Epithelial cell of proximal tubule (primary cell): Measurements from ENCODE around the gene PDIA5. TPM values are rescaled to one million over a fixed set of nuclear protein-coding genes. Genes with fewer than 3 reads are reported as not detected.
"Not testable (repeated sequence)": the region's sequence is repeated elsewhere in the genome, so short reads cannot be mapped to it uniquely, and the experiment has no call there.

Experiments used
- DNase-seq: peaks from one replicate; pipeline ENCODE4 v3.0.0-alpha.2; 2011; ENCODE audit warnings: low read depth
- H3K4me3 ChIP-seq: 2 replicates; pipeline ENCODE4 v1.5.1; 2011; ENCODE audit warnings: low read depth, mild to moderate bottlenecking, low read length
- CTCF ChIP-seq: conservative IDR thresholded peaks from 2 replicates; pipeline ENCODE4 v1.5.1; 2012; ENCODE audit warnings: low read depth, mild to moderate bottlenecking, low read length
- total RNA-seq: library from RNA; depleted of rRNA; stranded (reverse); fragments of >200 nt; gene quantifications from 2 replicates; pipeline ENCODE4 v1.2.3, GENCODE V29; 2015

PDIA5 gene
- total RNA-seq, 1 donor from 2014 or later = 29.4 TPM

- H3K4me3 ChIP-seq = no peak overlapping the region
- no peak for TF ChIP-seq CTCF
- no peak for DNase-seq
Observed at GRCh38 chr3:123104550-123104949, 37.7 kb downstream of the PDIA5 start.

- H3K4me3 ChIP-seq = no peak overlapping the region
- no peak for TF ChIP-seq CTCF
- DNase-seq = no peak
Observed at GRCh38 chr3:123105201-123106189, 38.7 kb downstream of the PDIA5 start.

- H3K4me3 ChIP-seq = no peak overlapping the region
- no peak for DNase-seq
- no peak for TF ChIP-seq CTCF
Observed at GRCh38 chr3:123110282-123110975, 43.6 kb downstream of the PDIA5 start.

- no peak for DNase-seq
Observed at GRCh38 chr3:123110976-123111615, 44.3 kb downstream of the PDIA5 start.

DNA sequence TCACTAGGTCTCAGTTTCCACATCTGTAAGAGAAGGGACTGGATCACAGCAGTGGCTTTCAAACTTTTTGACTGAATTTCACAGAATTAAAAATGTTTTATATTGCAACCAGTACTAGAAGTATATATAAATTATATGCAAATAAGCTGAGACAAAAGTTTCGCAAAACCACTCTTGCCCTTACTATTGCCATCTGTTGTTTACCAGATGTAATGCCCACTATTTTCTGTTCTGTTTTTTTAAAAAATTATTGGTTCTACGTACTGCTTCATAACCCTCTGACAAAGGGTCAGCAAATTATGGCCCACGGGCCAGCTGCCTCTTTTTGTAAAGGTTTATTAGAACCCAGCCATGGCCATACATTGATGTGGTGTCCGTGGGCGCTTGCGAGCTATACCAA, 44.8 kb downstream of the PDIA5 start:
- TF ChIP-seq CTCF = no peak
- no peak overlapping the region for H3K4me3 ChIP-seq
- DNase-seq = no peak

More at GRCh38 chr3:123110976-123111615, 44.3 kb downstream of the PDIA5 start:
- no peak for TF ChIP-seq CTCF
- no peak overlapping the region for H3K4me3 ChIP-seq

DNA sequence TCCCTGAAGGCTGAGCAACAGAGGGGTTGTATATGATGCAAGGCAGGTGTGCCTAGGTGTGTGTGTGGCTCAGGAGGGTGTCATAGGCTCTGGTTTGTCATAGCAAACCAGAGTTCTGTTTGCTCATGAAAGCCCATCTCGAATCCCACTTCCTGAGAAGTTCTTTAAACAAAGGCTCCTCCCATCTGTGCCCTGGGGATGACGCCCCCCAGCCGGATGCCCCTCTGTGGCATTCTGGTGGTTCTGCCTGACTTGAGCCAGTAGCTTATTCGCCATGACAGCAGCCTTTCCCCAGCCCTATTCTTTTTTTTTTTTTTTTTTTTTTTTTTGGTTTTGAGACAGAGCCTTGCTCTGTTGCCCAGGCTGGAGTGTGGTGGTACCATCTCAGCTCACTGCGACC, 45.4 kb downstream of the PDIA5 start:
- H3K4me3 ChIP-seq = no peak overlapping the region
- TF ChIP-seq CTCF = no peak
- DNase-seq = no peak

DNA sequence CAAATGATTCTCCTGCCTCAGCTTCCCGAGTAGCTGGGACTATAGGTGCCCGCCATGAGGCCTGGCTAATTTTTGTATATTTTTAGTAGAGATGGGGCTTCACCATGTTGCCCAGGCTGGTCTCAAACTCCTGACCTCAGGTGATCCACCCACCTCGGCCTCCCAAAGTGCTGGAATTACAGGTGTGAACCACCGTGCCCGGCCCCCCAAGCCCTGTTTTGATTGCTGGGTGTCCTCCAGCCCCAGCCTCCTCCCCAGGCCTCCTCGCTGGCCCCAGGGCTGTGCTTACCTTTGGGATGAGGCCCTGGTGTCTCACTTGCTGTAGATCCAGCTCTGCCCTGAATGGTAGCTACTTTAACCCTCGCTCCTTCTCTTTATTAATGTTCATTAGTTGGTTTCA, 45.8 kb downstream of the PDIA5 start:
- not testable (repeated sequence) for H3K4me3 ChIP-seq, DNase-seq
